Neuronal stem cell (in vitro differentiated cells): ENCODE data around the gene TSPO.

Experiments used
- DNase-seq: peaks from one replicate; pipeline ENCODE4 v3.0.0-alpha.2; 2013; ENCODE audit warnings: low spot score
- H2AFZ ChIP-seq: one replicate; pipeline ENCODE4 v1.6.1; 2013; ENCODE audit warnings: mild to moderate bottlenecking, low read length, inconsistent platforms
- H2AK5ac ChIP-seq: 2 replicates; pipeline ENCODE4 v1.6.1; 2013; ENCODE audit warnings: low read depth, mild to moderate bottlenecking, inconsistent platforms, low read length, moderate library complexity, mixed read lengths
- H2BK120ac ChIP-seq: 2 replicates; pipeline ENCODE4 v1.6.1; 2013; ENCODE audit warnings: low read depth, mild to moderate bottlenecking, inconsistent platforms, low read length, moderate library complexity, mixed read lengths
- H2BK12ac ChIP-seq: one replicate; pipeline ENCODE4 v1.6.1; 2013; ENCODE audit warnings: low read length, inconsistent platforms
- H2BK15ac ChIP-seq: 2 replicates; pipeline ENCODE4 v1.6.1; 2013; ENCODE audit warnings: mild to moderate bottlenecking, low read length, inconsistent platforms, mixed read lengths
- H2BK5ac ChIP-seq: one replicate; pipeline ENCODE4 v1.6.1; 2013; ENCODE audit warnings: inconsistent platforms, mild to moderate bottlenecking, low read length, moderate library complexity
- H3K14ac ChIP-seq: one replicate; pipeline ENCODE4 v1.6.1; 2013; ENCODE audit warnings: low read length, inconsistent platforms
- H3K18ac ChIP-seq: 2 replicates; pipeline ENCODE4 v1.6.1; 2013; ENCODE audit warnings: low read length, inconsistent platforms
- H3K23ac ChIP-seq: 2 replicates; pipeline ENCODE4 v1.6.1; 2013; ENCODE audit warnings: low read depth, mild to moderate bottlenecking, mixed read lengths, low read length, inconsistent platforms; ENCODE audit not compliant: poor library complexity
- H3K27ac ChIP-seq: replicated peaks from 3 replicates; pipeline ENCODE4 v1.5.1; 2013; ENCODE audit warnings: low read length, inconsistent platforms
- H3K27me3 ChIP-seq, 3 experiments: 2 replicates each; pipeline ENCODE4 v1.6.1; 2013; ENCODE audit warnings: low read length in 3 of 3, mild to moderate bottlenecking in 2 of 3, inconsistent platforms in 1 of 3, low read depth in 1 of 3, mixed read lengths in 1 of 3, moderate library complexity in 1 of 3; ENCODE audit not compliant: control insufficient read depth in 3 of 3, insufficient read depth in 3 of 3
- H3K36me3 ChIP-seq, 2 donors: replicated peaks in 1 of 2; 2 replicates each; pipeline ENCODE4 v1.6.1; 2013; ENCODE audit warnings: low read length in 2 of 2; ENCODE audit not compliant: control insufficient read depth in 2 of 2, insufficient read depth in 2 of 2
- H3K4ac ChIP-seq: 2 replicates; pipeline ENCODE4 v1.6.1; 2013; ENCODE audit warnings: inconsistent platforms, mild to moderate bottlenecking, low read length, moderate library complexity
- H3K4me1 ChIP-seq, 2 donors: 1 replicate in 1 of 2; 2 replicates in 1 of 2; pipeline ENCODE4 v1.6.1; 2013; ENCODE audit warnings: low read length in 2 of 2, low read depth in 1 of 2; ENCODE audit not compliant: control insufficient read depth in 2 of 2, insufficient read depth in 1 of 2
- H3K4me2 ChIP-seq: one replicate; pipeline ENCODE4 v1.6.1; 2013; ENCODE audit warnings: mild to moderate bottlenecking, low read length, inconsistent platforms; ENCODE audit not compliant: insufficient read depth, poor library complexity, severe bottlenecking
- H3K4me3 ChIP-seq, 2 donors: 2 replicates each; pipeline ENCODE4 v1.5.1; 2013; ENCODE audit warnings: low read length in 2 of 2, mild to moderate bottlenecking in 2 of 2, inconsistent platforms in 1 of 2, moderate library complexity in 1 of 2
- H3K79me1 ChIP-seq: one replicate; pipeline ENCODE4 v1.6.1; 2013; ENCODE audit warnings: low read depth, mild to moderate bottlenecking, inconsistent platforms, low read length, moderate library complexity
- H3K9ac ChIP-seq: one replicate; pipeline ENCODE4 v1.6.1; 2013; ENCODE audit warnings: mild to moderate bottlenecking, low read depth, low read length, inconsistent platforms; ENCODE audit not compliant: poor library complexity
- H3K9me3 ChIP-seq, 2 donors: replicated peaks in 1 of 2; 2 replicates each; pipeline versions ENCODE3 to v1.6.1; 2013; ENCODE audit warnings: low read length in 2 of 2, mild to moderate bottlenecking in 2 of 2, inconsistent platforms in 1 of 2, low read depth in 1 of 2, mixed read lengths in 1 of 2, moderate library complexity in 1 of 2; ENCODE audit not compliant: control insufficient read depth in 2 of 2, insufficient read depth in 1 of 2
- H4K8ac ChIP-seq: one replicate; pipeline ENCODE4 v1.6.1; 2013; ENCODE audit warnings: low read depth, mild to moderate bottlenecking, inconsistent platforms, low read length, moderate library complexity
- H4K91ac ChIP-seq: one replicate; pipeline ENCODE4 v1.6.1; 2013; ENCODE audit warnings: low read length, low read depth, mild to moderate bottlenecking, inconsistent platforms; ENCODE audit not compliant: poor library complexity
- WGBS, 2 donors: extraction: QIAGEN DNeasy Blood & Tissue Kit; methylation state at CpG; one replicate each; pipeline ENCODE4 v1.1.7; 2013; ENCODE audit warnings: missing lambda C conversion rate in 2 of 2, mixed read lengths in 1 of 2; ENCODE audit not compliant: insufficient read length in 2 of 2, insufficient replicate concordance in 1 of 2; ENCODE audit errors: extremely low coverage in 2 of 2; 5-methylcytosine and 5-hydroxymethylcytosine counted together

Gene TSPO

DNA sequence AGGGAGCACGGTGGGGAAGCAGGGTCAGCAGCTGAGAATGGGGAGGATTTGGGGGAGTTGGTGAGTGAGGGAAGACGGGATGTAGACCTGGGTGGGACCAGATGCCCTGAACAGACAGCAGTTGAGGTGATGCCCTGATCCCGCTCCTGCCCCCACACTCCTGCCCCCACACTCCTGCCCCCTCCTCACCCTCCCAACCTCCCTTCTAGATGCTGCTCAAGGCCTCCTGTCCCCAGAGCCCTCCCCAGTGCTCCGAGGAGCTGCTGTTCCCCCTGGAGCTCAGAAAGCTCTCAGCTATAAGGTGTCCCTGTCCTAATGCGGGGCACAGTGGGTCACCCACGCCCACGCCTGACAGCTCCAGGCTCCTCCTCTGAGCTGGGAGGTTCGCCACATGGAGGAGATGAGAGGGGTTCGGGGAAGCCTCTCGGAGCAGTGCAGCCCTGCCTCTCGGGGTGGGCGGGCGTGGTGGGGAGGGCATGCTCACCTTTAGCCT lies 60.6 kb downstream of the TSPO start:
- Histone ChIP-seq H3K9me3 (no peaks in the 10 kb centered on the region), H2AK5ac (no peak overlapping the region), H3K4me2 (no peak overlapping the region), H3K9ac (no peak overlapping the region), H3K4me3 (no peak overlapping the region), H2BK5ac (no peak overlapping the region), H2BK12ac (no peak overlapping the region), H4K8ac (no peak overlapping the region), H3K36me3 (peaks cover 0 to 47% of the 10 kb centered on the region in 2 donors), H3K14ac (no peak overlapping the region), H2BK120ac (no peak overlapping the region), H2BK15ac (no peak overlapping the region), H2AFZ (no peak overlapping the region), H3K79me1 (peaks cover 2% of the 10 kb centered on the region), H3K18ac (no peak overlapping the region), H3K4ac (no peak overlapping the region), H3K4me1 (peaks cover 4 to 5% of the 10 kb centered on the region in 2 donors), H3K23ac (no peak overlapping the region), H3K27me3 (peaks cover 0 to 24% (median 0%) of the 10 kb centered on the region in 3 experiments), H4K91ac (no peak overlapping the region), H3K27ac (no peak overlapping the region)
- DNase-seq, result no peak
- WGBS, 2 donors, result no CpG with 5 or more reads among the region's 13 CpGs

DNA sequence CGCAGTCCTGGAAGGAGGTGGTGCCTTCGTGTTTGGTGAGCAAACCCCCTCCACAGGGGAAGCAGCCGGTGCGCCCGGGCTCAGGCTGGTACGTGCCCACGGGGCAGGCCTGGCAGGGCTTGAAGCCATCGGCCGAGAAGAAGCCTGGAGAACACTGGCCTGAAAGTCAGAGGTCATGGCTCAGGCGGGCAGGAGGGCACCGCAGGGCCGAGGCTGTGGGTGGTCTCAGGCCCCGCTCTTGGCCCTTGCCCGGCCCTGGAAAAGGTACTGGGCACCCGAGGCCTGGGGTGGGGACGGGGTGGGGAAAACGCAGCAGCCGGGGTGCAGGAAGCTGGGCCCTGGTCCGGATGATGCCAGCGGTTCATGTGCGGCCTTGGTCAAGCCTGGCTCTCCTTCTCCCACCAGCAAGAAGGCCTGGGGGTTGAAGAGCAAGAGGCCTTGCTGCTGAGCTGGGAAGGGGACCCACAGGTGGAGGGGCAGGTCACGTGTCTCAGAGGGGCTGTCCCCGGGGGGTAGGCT lies 61.1 kb downstream of the TSPO start:
- peaks cover 0 to 24% (median 0%) of the 10 kb centered on the region in 3 experiments for H3K27me3 ChIP-seq
- no peak overlapping the region for H2BK12ac ChIP-seq
- no CpG with 5 or more reads among the region's 23 CpGs for WGBS, 2 donors

More for the DNA sequence above, 61.1 kb downstream of the TSPO start:
- H3K9ac ChIP-seq, result no peak overlapping the region
- no peak overlapping the region for H3K18ac ChIP-seq
- peaks cover 2% of the 10 kb centered on the region for H3K79me1 ChIP-seq
- no peak overlapping the region for H2AFZ ChIP-seq
- peaks cover 0 to 2% of the 10 kb centered on the region in 2 donors for H3K9me3 ChIP-seq
- no peak overlapping the region for H3K27ac ChIP-seq
- H3K4me1 ChIP-seq, result peaks cover 4 to 5% of the 10 kb centered on the region in 2 donors
- no peak overlapping the region for H2BK120ac ChIP-seq
- no peak overlapping the region for H2BK5ac ChIP-seq
- no peak overlapping the region for H3K23ac ChIP-seq
- H3K4me2 ChIP-seq, result no peak overlapping the region
- H4K91ac ChIP-seq, result no peak overlapping the region
- no peak overlapping the region for H2BK15ac ChIP-seq
- no peak overlapping the region for H2AK5ac ChIP-seq
- DNase-seq, result no peak
- H4K8ac ChIP-seq, result no peak overlapping the region
- no peak overlapping the region for H3K14ac ChIP-seq
- H3K4ac ChIP-seq, result no peak overlapping the region
- H3K4me3 ChIP-seq, result no peak overlapping the region
- peaks cover 0 to 45% of the 10 kb centered on the region in 2 donors for H3K36me3 ChIP-seq
